Stimulated activated CD8-positive, alpha-beta memory T cell treated with anti-CD3 and anti-CD28 coated beads, Interleukin-7, amount 100 ng/mL, for 1 hour (primary cell): ENCODE data around the gene STS.

Experiments
- DNase-seq, 2 donors: peaks; one replicate each; pipeline ENCODE4 v3.0.0-alpha.2; 2020; ENCODE audit warnings: low read depth in 2 of 2

The STS gene

DNA sequence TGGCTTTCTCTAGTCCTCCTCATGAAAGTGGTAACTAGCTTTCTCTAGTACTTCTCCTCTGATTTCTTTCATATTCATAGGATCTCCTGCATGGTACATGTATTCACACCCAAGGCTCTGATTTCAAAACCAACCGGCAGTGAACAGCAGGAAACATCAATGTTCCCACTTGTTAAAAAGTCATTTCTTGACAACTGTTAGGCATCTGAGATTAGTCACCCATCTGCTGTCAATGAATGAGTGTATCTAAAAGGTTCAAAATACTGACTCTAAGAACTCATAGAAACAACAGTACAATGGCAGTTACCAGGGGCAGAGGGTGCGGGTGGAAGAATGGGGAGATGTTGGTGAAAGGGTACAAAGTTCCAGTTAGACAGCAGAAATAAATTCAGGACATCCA lies 31.9 kb downstream of the STS start:
- DNase-seq: no peak

DNA sequence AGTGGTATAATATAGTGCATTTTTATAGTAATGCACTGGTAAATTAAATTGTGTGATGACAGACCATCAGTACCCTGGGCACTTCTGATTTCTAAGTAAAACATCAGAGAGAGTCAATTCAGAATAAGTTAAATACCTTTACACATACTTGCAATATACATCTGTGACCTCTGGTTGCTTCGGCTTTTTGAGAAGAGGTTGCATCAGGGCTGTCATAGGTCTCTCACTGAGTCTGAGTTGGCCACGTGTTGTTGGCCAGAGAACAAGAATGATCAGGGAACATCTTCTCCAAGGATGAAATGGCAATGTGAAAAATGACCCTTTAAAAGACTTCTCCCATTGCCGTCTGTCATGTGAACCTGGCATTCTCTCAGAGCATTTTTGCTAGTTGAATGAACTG lies 37.3 kb downstream of the STS start:
- DNase-seq: no peak

DNA sequence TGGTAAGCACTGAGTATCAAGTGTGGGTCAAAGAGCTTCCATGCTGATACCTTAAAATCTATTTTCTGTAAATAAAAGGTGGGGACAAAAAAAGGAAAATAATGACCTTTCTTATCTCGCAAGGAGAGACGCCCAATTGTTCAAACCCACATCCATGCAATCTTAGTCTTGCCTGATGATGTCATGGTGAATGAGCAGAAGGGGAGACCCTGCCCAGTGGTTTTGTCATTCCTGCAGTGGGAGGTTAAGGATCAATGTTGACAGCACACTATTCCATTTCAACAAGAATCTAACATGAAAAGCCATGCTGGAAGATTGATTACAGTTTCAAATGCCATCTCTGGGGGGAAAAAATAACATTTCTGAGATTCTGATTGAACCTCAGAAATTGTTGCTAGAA lies 41.2 kb downstream of the STS start:
- DNase-seq: no peak

DNA sequence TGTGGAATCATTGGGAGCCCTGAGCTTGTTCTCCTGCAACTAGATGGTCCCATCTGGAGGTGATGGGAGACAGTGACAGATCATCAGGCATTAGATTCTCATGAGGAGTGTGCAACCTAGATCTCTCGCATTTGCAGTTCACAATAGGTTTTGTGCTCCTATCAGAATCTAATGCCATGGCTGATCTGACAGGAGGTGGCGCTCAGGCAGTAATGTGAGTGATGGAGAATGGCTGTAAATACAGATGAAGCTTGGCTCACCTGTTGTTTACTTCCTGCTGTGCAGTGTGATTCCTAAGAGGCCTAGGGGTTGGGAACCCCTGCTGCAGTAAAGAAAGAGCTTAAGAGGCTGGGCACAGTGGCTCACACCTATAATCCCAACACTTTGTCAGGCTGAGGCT lies 42.6 kb downstream of the STS start:
- no peak for DNase-seq

DNA sequence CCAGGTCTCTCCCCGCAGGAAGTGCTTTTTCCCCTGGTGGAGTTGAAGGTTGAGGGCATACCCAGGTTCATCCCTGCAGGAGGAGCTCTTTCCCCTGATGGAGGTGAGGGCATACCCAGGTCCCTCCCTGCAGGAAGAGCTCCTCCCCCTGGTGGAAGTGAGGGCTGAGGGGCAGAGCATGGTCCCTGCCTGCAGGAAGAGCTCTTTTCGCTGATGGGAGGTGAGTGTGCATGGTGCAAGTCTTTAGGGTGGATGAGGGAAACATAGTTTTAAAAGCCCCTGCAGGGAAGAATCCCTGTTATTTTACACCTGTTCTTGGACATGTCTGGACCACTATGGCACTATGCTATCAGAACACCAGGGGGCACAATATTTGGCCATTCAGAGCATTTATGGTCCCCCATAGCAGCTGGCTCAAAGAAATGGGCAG lies 44.2 kb downstream of the STS start:
- no peak for DNase-seq

DNA sequence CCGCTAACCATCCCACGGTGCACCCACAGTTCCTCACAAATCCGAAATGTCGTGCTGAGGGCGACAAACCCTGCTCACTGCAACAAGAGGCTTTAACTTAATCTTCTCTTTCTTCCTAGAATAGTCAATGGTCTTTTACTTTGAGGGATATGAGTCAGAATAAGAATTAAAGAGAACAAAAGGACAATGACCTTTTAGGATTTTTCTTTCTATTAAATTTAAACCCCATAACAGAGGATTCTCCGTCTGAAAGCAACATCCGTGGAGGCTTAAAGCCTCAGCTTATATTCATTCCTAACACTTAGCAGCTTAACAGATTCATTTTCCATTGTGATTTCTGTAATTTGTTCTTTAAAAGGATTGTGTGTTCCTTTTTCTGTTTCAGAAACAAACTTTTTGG lies 45.4 kb downstream of the STS start:
- DNase-seq: no peak

DNA sequence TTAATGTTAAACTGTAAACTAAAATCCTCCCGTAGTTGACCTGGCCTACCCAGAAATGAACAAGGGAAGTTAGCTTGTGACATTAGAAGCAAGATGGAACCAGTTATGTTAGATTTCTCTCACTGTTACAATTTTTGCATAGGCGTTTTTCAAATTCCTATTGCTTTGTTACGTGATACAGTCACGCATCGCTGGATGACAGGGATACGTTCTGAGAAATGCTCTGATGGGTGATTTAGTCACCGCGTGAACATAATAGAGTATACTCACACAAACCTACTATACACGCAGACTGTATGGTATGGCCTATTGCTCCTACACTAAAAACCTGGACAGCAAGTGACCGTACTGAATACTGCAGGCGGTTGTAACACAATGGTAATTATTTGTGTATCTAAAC lies 47.1 kb downstream of the STS start:
- no peak for DNase-seq
